Jurkat, Clone E6-1 (cell line): Measurements from ENCODE around the gene RAMP1.

Experiments
- DNase-seq: peaks from one replicate; pipeline ENCODE4 v3.0.0-alpha.2; 2011; ENCODE audit warnings: low read depth, low spot score
- H3K4me3 ChIP-seq: 2 replicates; pipeline ENCODE4 v1.5.1; 2011; ENCODE audit warnings: mild to moderate bottlenecking, low read length, control low read depth, moderate library complexity

Gene RAMP1

GRCh38 chr2:237910576-237911362 lies 51.3 kb downstream of the RAMP1 start:
- no peak for DNase-seq

DNA sequence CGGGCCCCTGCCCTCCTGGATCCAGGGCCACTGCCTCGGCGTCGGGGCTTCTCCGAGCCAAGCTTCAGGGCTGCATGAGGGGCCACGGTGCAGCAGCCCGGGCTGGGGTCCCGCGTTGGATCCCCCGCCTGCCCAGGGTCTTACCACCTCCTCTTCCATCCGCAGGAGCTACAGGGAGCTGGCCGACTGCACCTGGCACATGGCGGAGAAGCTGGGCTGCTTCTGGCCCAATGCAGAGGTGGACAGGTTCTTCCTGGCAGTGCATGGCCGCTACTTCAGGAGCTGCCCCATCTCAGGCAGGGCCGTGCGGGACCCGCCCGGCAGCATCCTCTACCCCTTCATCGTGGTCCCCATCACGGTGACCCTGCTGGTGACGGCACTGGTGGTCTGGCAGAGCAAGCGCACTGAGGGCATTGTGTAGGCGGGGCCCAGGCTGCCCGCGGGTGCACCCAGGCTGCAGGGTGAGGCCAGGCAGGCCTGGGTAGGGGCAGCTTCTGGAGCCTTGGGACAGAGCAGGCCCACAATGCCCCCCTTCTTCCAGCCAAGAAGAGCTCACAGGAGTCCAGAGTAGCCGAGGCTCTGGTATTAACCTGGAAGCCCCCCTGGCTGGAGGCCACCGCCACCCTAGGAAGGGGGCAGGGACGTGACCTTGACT lies 52.1 kb downstream of the RAMP1 start:
- DNase-seq, result no peak
- H3K4me3 ChIP-seq, result no peak overlapping the region

More at GRCh38 chr2:237910576-237911362, 51.3 kb downstream of the RAMP1 start:
- H3K4me3 ChIP-seq, result no peak overlapping the region

GRCh38 chr2:237912271-237913192 lies 53.1 kb downstream of the RAMP1 start:
- DNase-seq, result no peak
- H3K4me3 ChIP-seq, result no peak overlapping the region

GRCh38 chr2:237913193-237913917 lies 53.9 kb downstream of the RAMP1 start:
- no peak overlapping the region for H3K4me3 ChIP-seq
- no peak for DNase-seq

GRCh38 chr2:237915576-237915975 lies 56.2 kb downstream of the RAMP1 start:
- no peak overlapping the region for H3K4me3 ChIP-seq
- no peak for DNase-seq

DNA sequence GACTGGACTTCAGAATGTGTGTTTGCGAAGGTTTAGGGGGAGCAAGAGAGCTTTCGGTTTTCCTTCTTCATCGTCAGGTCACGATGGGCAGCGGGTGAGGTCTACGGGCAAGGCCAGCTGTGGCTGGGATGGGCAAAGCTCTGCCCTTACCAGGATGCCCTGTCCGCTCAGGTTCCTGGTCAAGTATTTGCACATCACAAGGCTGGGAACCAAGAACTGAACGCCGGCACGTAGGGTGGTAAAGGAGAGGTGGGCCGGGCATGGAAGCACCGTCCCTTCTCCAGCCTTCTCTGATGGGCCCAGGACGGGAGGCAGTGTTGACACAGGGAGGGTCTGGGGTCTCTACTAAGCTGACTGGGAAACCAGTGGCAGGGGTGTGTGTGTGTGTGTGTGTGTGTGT lies 56.9 kb downstream of the RAMP1 start:
- DNase-seq, result no peak
- no peak overlapping the region for H3K4me3 ChIP-seq

- DNase-seq, result no peak
- H3K4me3 ChIP-seq, result no peak overlapping the region
Observed at GRCh38 chr2:237917696-237918374, 58.4 kb downstream of the RAMP1 start.

DNA sequence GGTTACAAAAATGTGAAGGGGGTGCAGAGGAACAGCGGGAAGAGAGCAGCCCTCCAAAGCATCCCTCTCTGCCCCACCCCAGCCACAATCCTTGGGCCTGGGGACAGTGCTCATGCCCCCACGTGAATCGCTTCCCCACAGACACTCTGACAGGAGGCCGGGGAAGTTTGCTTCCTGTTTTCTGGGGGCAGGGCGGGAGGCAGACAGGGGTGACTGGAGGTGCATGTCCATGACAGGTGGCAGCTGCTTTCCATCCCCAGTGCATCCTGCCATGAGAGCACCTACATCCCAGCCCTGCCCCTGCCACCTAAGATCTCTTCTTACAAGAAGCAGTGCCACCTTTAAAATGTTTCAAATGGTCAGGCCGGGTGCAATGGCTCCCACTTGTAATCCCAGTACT lies 60.2 kb downstream of the RAMP1 start:
- no peak for DNase-seq
- no peak overlapping the region for H3K4me3 ChIP-seq

DNA sequence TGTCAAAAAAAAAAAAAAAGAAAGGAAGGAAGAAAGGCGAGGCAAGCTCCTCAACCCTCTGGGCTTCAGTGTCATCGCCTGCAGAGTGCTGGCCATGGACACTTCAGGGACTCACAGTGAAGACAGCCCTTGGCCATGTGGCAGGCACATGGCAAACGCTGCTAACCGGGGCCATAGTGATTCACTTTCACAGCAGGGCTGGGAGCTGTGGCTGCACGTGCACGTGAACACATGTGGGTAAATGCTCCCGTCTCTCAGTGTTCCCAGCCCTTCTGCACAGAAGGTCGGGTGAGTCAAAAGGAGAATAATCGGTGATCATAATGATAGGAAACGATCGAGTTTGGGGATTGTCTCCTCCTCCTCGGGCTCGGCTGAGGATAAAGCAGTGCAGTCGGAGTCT lies 61.2 kb downstream of the RAMP1 start:
- no peak overlapping the region for H3K4me3 ChIP-seq
- no peak for DNase-seq

- no peak overlapping the region for H3K4me3 ChIP-seq
- DNase-seq, result no peak
Observed at GRCh38 chr2:237921967-237922492, 62.6 kb downstream of the RAMP1 start.

DNA sequence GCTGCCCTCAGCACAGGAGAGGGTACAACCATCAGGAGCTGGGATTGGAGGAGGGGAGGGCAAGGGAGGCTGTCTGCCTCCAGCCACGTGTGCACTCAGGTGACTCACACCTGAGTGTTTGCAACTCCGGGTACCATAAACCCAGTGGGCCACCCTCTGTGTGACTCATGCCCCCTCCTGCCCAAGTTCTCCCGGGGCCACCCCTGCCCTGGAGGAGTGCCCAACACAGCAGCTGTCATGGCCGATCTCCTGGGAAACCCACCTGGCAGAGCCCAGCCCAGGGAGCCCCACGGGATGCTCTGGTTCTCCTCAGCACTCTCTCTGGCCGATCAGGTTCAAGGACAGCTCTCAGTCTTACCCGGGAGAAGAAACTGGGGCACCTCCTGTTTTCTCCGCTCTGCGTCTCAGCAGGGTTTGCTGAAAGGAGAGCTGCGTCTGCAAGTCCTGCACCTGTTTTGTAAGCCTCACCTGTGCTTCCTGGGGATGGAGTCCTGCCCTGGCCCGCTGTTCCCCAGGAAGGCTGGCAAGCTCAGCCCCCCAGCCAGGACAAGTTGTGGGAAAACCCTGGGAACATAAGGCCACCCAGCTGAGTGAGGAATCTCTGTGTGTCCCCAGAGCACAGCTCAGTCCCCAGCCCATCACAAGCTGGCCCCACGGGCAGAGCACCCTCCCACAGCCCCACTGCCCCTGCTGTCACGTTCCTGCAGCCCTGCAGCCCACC lies 63.4 kb downstream of the RAMP1 start:
- no peak for DNase-seq
- H3K4me3 ChIP-seq, result no peak overlapping the region

GRCh38 chr2:237923481-237924163 lies 64.2 kb downstream of the RAMP1 start:
- no peak overlapping the region for H3K4me3 ChIP-seq
- DNase-seq, result peak; percentile 51

DNA sequence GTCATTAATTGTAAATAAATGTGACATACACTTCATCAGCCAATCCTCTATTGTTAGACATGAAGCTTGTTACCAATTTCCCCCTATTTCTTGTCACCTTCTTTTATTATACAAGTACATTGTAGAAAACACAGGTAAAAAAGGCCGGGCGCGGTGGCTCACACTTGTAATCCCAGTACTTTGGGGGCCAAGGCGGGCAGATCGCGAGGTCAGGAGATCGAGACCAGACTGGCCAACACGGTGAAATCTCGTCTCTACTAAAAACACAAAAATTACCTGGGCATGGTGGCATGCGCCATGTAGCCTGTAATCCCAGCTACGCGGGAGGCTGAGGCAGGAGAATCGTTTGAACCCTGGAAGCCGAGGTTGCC lies 64.7 kb downstream of the RAMP1 start:
- no peak for DNase-seq
- H3K4me3 ChIP-seq, result no peak overlapping the region

GRCh38 chr2:237927135-237927534 lies 67.7 kb downstream of the RAMP1 start:
- no peak overlapping the region for H3K4me3 ChIP-seq
- no peak for DNase-seq

DNA sequence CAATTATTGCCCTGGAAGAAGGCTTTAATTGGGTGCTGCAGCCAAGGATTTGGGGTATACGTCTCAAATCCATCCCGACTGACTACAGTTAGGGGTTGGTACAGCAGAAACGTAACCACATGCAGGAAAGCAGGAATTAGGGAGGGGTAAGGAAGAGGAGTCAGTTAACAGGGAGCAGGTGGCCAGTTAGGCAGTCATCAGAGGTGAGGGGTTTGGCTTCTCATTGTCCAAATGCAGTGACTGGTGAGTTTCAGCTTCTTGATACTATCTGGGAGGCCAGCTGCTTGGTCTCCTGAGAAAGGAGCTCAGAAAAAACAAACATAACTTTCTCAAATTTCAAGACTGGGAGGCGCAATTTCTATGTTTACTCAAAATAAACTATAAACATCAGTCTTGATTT lies 68.6 kb downstream of the RAMP1 start:
- H3K4me3 ChIP-seq, result no peak overlapping the region
- DNase-seq, result no peak

DNA sequence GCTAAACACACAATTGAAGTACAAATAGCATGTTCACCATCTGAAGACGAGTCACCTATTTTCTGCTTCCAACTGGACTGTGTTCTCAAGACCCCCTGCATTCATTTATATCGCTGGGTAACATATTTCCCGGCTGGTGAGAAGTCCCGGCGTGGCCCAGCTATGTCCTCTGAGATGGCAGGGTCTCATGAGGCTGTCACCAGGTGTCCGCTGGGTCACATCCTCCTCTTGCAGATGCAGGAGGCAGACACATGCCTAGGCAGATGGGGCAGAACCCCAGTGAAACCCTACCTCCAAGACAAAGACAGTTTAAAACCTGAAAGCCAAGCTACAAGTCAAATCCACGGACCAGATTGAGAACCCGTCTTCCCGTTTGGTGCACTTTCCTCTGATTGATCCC lies 70.6 kb downstream of the RAMP1 start:
- no peak for DNase-seq
- H3K4me3 ChIP-seq, result no peak overlapping the region

- H3K4me3 ChIP-seq, result no peak overlapping the region
Observed at GRCh38 chr2:237931205-237931721, 71.8 kb downstream of the RAMP1 start.

More at GRCh38 chr2:237931205-237931721, 71.8 kb downstream of the RAMP1 start:
- DNase-seq, result no peak
